ENCODE data around the gene TBC1D14.

Gene TBC1D14

DNA sequence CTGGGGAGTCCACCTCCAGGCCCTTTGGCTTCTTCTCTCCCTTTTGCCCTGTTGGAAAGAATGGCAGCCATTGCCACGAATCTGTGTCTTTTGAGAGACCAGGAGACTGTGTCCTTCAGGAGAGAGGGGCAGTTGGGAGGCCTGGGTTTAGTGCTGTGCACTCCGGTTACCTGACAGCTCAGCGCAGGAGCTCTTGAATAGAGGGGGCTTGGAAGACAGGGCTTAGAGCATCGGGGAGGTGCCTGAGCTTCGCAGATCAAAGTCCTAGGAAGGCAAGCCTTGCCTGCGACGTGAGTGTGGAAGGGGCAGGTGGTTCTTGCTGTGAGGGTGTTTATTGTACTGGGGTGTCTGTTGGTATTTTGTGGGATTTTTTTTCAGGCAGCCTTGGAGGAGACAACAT is 91.6 kb downstream of the TBC1D14 start:
- DNase-seq: no peak
- TF ChIP-seq GATA1 (IDR thresholded peaks at IDR 0.05; ENCODE audit: low read depth, low read length): no peak
- no peak for TF ChIP-seq POLR2A (IDR thresholded peaks at IDR 0.05; ENCODE audit: low read length)

GRCh38 chr4:7002336-7002735 is 92.7 kb downstream of the TBC1D14 start:
- TF ChIP-seq POLR2A (IDR thresholded peaks at IDR 0.05; ENCODE audit: low read length): no peak
- no peak for TF ChIP-seq GATA1 (IDR thresholded peaks at IDR 0.05; ENCODE audit: low read depth, low read length)

GRCh38 chr4:7003176-7003878 is 93.7 kb downstream of the TBC1D14 start:
- DNase-seq: no peak
- TF ChIP-seq POLR2A (IDR thresholded peaks at IDR 0.05; ENCODE audit: low read length) (no peak), GATA1 (IDR thresholded peaks at IDR 0.05; ENCODE audit: low read depth, low read length) (no peak)

More at GRCh38 chr4:7002336-7002735, 92.7 kb downstream of the TBC1D14 start:
- DNase-seq: no peak

DNA sequence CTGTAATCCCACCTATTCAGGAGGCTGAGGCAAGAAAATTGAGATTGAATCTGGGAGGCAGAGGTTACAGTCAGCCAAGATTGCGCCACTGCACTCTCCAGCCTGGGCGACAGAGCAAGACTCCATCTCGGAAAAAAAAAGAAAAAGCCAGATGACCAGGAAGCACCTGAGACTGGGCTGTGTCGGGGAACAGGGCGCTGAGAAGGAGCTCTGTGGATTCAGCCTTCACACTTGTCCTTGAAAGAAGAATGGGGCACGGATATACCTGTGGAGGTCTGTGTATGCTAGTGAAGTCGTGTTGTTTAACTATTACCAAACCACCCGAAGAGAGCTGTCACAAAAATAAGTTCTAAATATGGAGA is 94.2 kb downstream of the TBC1D14 start:
- no peak for TF ChIP-seq GATA1 (IDR thresholded peaks at IDR 0.05; ENCODE audit: low read depth, low read length)
- no peak for TF ChIP-seq POLR2A (IDR thresholded peaks at IDR 0.05; ENCODE audit: low read length)
- DNase-seq: no peak

DNA sequence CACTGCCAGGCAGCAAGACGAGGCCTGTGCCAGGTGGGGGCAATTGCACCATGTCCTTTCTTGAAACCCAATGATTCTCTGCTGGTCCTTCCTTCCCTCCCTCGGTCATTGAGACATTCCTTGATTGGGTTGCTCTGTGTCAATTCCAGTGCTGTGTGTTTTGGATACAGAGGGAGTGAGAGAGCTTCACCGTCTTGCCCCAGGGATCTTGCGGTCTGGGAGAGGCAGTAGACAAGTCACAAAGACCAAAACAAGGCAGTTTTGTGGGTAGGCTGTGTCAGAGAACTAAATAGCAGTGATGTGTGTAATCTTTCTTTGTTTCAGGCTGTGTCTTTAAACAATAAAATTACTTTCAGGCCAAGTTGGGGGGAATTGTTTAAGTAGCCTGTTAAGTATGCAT is 94.7 kb downstream of the TBC1D14 start:
- DNase-seq: no peak
- TF ChIP-seq GATA1 (IDR thresholded peaks at IDR 0.05; ENCODE audit: low read depth, low read length): no peak
- no peak for TF ChIP-seq POLR2A (IDR thresholded peaks at IDR 0.05; ENCODE audit: low read length)

DNA sequence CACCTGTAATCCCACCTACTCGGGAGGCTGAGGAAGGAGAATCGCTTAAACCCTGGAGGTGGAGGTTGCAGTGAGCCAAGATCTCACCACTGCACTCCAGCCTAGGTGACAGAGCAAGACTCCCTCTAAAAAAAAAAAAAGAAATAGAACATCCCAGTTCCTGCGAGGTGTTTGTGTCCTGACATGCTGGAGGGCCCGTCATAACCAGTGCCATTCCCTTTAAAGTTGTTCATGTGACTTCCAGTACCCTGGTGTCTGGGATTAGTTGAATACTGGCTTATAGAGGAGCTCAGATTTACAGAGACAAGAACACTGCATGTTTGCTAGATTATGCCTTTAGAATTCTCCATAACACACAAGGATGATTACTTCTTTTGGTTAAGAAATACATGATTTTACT is 95.9 kb downstream of the TBC1D14 start:
- TF ChIP-seq POLR2A (IDR thresholded peaks at IDR 0.05; ENCODE audit: low read length) (no peak), GATA1 (IDR thresholded peaks at IDR 0.05; ENCODE audit: low read depth, low read length) (no peak)
- no peak for DNase-seq

GRCh38 chr4:7006411-7006810 is 96.8 kb downstream of the TBC1D14 start:
- DNase-seq: no peak
- no peak for TF ChIP-seq POLR2A (IDR thresholded peaks at IDR 0.05; ENCODE audit: low read length)
- no peak for TF ChIP-seq GATA1 (IDR thresholded peaks at IDR 0.05; ENCODE audit: low read depth, low read length)

DNA sequence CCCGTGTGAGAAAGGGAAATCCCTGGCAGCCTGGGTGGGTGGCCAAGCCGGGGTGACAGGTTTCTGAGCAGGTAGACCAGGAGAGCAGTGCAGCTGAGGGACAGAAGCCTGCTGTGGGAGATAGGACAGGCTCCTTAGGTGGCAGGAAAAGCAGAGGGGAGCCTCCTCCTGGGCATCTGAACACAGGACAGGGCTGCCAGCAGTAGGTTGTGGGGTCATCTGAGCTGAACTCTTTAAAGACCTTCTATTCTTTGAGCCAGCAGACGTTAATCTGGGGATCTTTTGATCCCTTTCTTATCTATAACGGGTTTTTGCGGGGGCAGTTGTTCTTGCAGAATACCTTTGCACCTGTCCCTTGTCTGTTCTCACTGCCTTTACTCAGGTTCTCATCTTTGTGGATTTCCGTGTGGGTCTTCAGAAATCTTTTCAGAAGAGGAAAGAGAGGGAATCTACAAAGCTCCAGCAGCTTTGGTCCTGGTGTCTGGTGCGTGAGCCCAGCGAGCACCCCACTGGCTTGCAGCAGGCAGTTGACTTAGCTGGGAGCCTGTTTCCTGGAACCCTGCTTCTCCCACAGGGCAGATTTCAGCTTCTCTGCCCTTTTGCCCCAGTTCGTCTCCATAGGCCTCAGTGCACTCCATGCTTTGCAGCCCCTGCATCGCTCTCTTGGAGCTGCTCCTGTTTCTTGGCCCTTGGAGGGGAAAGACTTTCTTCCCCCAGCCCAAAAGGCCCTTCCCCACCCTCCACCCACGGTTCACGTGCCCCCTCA is 97.7 kb downstream of the TBC1D14 start:
- DNase-seq: no peak
- TF ChIP-seq POLR2A (IDR thresholded peaks at IDR 0.05; ENCODE audit: low read length): no peak
- no peak for TF ChIP-seq GATA1 (IDR thresholded peaks at IDR 0.05; ENCODE audit: low read depth, low read length)

DNA sequence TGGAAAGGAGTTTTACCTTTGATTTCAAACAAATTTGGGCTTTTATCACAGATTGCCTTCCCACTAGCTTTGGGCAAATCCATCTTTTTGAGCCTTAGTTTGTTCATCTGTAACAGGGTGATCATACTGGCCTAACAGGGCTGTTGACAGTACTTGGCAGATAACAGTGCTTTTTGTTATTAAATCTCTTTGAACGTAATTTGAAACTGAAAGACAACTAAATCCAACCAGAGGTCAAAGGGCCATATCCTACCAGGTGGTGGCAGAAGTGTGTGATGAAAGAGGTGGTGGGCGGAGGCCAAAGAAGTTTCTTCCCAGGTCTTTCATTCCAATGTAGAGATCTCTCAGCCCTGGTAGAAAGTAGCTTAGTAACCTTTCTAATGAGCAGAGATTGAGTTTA is 98.3 kb downstream of the TBC1D14 start:
- TF ChIP-seq POLR2A (IDR thresholded peaks at IDR 0.05; ENCODE audit: low read length): no peak
- no peak for TF ChIP-seq GATA1 (IDR thresholded peaks at IDR 0.05; ENCODE audit: low read depth, low read length)
- DNase-seq: no peak

DNA sequence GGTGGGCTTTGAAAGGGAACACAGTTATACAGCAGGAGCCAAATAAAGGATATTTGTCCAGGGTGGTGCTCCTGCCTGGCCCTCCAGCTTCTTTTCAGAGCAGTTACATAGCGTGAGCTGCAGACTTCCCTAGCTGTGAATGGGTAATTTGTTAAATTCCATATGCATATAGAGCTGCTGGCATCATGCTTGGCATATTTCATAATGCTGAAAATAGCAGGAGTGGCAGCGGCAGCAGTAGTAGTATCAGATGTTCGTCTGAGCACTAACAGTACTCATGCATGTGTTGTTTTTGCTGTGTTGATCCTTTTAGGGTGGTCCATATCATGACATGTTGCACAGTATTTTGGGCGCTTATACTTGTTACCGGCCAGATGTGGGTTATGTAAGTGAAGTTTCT is 99.9 kb downstream of the TBC1D14 start:
- no peak for DNase-seq
- TF ChIP-seq GATA1 (IDR thresholded peaks at IDR 0.05; ENCODE audit: low read depth, low read length): no peak
- no peak for TF ChIP-seq POLR2A (IDR thresholded peaks at IDR 0.05; ENCODE audit: low read length)

GRCh38 chr4:7013175-7013574 is 103.5 kb downstream of the TBC1D14 start:
- TF ChIP-seq POLR2A (IDR thresholded peaks at IDR 0.05; ENCODE audit: low read length) (no peak), GATA1 (IDR thresholded peaks at IDR 0.05; ENCODE audit: low read depth, low read length) (no peak)
- no peak for DNase-seq

- no peak for DNase-seq
Observed at GRCh38 chr4:7014815-7015214, 105.2 kb downstream of the TBC1D14 start.

DNA sequence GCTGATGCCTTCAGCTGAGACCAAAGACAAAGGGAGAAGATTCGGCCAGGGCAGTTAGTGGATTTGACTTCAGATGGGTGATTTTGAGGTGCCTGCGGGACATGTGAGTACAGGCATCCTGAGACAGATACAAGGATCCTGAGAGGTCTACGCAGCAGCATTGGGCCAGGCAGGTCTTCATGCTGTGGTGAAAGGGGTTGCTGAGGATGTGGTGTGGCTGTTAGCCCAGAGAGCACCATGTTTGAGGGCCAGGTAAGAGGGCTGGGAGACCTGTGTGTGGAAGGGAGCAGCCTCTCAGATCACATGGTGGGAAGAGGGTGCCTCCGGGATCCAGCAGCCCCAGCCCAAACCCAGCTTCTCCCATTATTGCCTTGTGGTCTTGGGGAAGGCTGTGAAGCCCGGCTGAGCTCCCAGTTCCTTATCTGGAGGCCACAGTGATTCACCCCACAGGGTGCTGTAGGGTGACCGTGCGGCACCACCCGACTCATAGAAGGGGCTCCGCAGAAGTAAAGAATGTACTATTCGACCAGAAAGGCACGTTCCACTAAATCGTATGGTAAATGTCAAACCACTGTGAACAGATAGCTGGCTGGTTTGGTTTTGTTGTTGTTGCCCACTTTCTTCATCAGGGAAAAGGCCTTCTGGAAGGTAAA is 105.9 kb downstream of the TBC1D14 start:
- no peak for DNase-seq
- TF ChIP-seq GATA1 (IDR thresholded peaks at IDR 0.05; ENCODE audit: low read depth, low read length): no peak
- TF ChIP-seq POLR2A (IDR thresholded peaks at IDR 0.05; ENCODE audit: low read length): no peak

More at GRCh38 chr4:7014815-7015214, 105.2 kb downstream of the TBC1D14 start:
- TF ChIP-seq POLR2A (IDR thresholded peaks at IDR 0.05; ENCODE audit: low read length): no peak
- TF ChIP-seq GATA1 (IDR thresholded peaks at IDR 0.05; ENCODE audit: low read depth, low read length): no peak

GRCh38 chr4:7016086-7016485 is 106.5 kb downstream of the TBC1D14 start:
- no peak for TF ChIP-seq POLR2A (IDR thresholded peaks at IDR 0.05; ENCODE audit: low read length)
- TF ChIP-seq GATA1 (IDR thresholded peaks at IDR 0.05; ENCODE audit: low read depth, low read length): no peak
- DNase-seq: no peak

All from erythroblast (primary cell).